Measurements from ENCODE around the gene MBOAT2.

Gene MBOAT2

GRCh38 chr2:9032536-9033255, 29.2 kb upstream of the MBOAT2 start:
- TF ChIP-seq, protein P1, sequence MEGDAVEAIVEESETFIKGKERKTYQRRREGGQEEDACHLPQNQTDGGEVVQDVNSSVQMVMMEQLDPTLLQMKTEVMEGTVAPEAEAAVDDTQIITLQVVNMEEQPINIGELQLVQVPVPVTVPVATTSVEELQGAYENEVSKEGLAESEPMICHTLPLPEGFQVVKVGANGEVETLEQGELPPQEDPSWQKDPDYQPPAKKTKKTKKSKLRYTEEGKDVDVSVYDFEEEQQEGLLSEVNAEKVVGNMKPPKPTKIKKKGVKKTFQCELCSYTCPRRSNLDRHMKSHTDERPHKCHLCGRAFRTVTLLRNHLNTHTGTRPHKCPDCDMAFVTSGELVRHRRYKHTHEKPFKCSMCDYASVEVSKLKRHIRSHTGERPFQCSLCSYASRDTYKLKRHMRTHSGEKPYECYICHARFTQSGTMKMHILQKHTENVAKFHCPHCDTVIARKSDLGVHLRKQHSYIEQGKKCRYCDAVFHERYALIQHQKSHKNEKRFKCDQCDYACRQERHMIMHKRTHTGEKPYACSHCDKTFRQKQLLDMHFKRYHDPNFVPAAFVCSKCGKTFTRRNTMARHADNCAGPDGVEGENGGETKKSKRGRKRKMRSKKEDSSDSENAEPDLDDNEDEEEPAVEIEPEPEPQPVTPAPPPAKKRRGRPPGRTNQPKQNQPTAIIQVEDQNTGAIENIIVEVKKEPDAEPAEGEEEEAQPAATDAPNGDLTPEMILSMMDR (IDR thresholded peaks at IDR 0.05; ENCODE audit: low read depth, low read length): no peak
- TF ChIP-seq EZH2phosphoT487 (IDR thresholded peaks at IDR 0.05; ENCODE audit: low read depth): no peak

GRCh38 chr2:9032121-9032520, 28.6 kb upstream of the MBOAT2 start:
- Histone ChIP-seq H3K27me3 (ENCODE audit: low read depth, low read length) (peaks cover 16% of the 10 kb centered on the region; the same call in 1 of the 2 replicates), H2AFZ (ENCODE audit: low read depth, low read length) (no peak overlapping the region), H3K36me3 (replicated peaks; ENCODE audit: low read depth, low read length) (no peaks in the 10 kb centered on the region), H3K4me1 (ENCODE audit: low read length) (no peaks in the 10 kb centered on the region), H4K20me1 (ENCODE audit: insufficient read depth, low read length) (no peaks in the 10 kb centered on the region), H3K4me2 (ENCODE audit: low read length) (no peak overlapping the region), H3K4me3 (ENCODE audit: low read length) (no peak overlapping the region), H3K27ac (ENCODE audit: low read length) (no peak overlapping the region), H3K9ac (ENCODE audit: low read length) (no peak overlapping the region), H3K79me2 (ENCODE audit: low read length) (no peaks in the 10 kb centered on the region), H3K9me3 (ENCODE audit: insufficient read depth, low read length) (no peaks in the 10 kb centered on the region)
- TF ChIP-seq, protein P1 (IDR thresholded peaks at IDR 0.05; ENCODE audit: low read depth, low read length): no peak
- TF ChIP-seq EZH2phosphoT487 (IDR thresholded peaks at IDR 0.05; ENCODE audit: low read depth): no peak

More at GRCh38 chr2:9032536-9033255, 29.2 kb upstream of the MBOAT2 start:
- H3K4me1 ChIP-seq (ENCODE audit: low read length): no peaks in the 10 kb centered on the region
- H3K9me3 ChIP-seq (ENCODE audit: insufficient read depth, low read length): no peaks in the 10 kb centered on the region
- no peak overlapping the region for H3K4me3 ChIP-seq (ENCODE audit: low read length)
- H4K20me1 ChIP-seq (ENCODE audit: insufficient read depth, low read length): no peaks in the 10 kb centered on the region
- no peaks in the 10 kb centered on the region for H3K36me3 ChIP-seq (replicated peaks; ENCODE audit: low read depth, low read length)
- H3K27ac ChIP-seq (ENCODE audit: low read length): no peak overlapping the region
- no peaks in the 10 kb centered on the region for H3K79me2 ChIP-seq (ENCODE audit: low read length)
- peaks cover 16% of the 10 kb centered on the region; the same call in 1 of the 2 replicates for H3K27me3 ChIP-seq (ENCODE audit: low read depth, low read length)
- no peak overlapping the region for H2AFZ ChIP-seq (ENCODE audit: low read depth, low read length)
- H3K9ac ChIP-seq (ENCODE audit: low read length): no peak overlapping the region
- H3K4me2 ChIP-seq (ENCODE audit: low read length): no peak overlapping the region

DNA sequence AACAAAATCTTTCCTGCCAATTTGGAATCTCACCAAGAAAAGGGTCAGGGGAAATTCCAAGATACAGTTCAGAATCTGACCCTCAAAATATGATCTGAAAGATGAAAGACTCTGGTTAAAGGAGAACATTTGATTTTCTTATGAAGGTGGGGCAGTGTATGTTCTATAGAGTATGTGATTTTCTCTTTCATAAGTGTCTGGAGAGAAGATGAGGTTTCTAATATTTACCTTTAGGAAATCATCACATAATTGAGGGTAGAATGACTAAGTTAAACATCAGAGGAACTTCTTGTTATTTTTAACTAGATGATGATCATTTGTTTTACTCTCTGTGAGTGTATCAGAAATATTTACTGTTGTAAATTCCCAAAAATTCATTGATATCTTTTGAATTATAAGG, 27.8 kb upstream of the MBOAT2 start:
- no peaks in the 10 kb centered on the region for H3K9me3 ChIP-seq (ENCODE audit: insufficient read depth, low read length)
- no peaks in the 10 kb centered on the region for H4K20me1 ChIP-seq (ENCODE audit: insufficient read depth, low read length)
- H3K27ac ChIP-seq (ENCODE audit: low read length): no peak overlapping the region
- no peak overlapping the region for H2AFZ ChIP-seq (ENCODE audit: low read depth, low read length)
- no peaks in the 10 kb centered on the region for H3K79me2 ChIP-seq (ENCODE audit: low read length)
- TF ChIP-seq EZH2phosphoT487 (IDR thresholded peaks at IDR 0.05; ENCODE audit: low read depth): no peak
- no peaks in the 10 kb centered on the region for H3K36me3 ChIP-seq (replicated peaks; ENCODE audit: low read depth, low read length)
- H3K4me3 ChIP-seq (ENCODE audit: low read length): no peak overlapping the region
- no peaks in the 10 kb centered on the region for H3K4me1 ChIP-seq (ENCODE audit: low read length)
- no peak overlapping the region for H3K9ac ChIP-seq (ENCODE audit: low read length)
- H3K4me2 ChIP-seq (ENCODE audit: low read length): no peak overlapping the region
- peaks cover 16% of the 10 kb centered on the region; the same call in 1 of the 2 replicates for H3K27me3 ChIP-seq (ENCODE audit: low read depth, low read length)

DNA sequence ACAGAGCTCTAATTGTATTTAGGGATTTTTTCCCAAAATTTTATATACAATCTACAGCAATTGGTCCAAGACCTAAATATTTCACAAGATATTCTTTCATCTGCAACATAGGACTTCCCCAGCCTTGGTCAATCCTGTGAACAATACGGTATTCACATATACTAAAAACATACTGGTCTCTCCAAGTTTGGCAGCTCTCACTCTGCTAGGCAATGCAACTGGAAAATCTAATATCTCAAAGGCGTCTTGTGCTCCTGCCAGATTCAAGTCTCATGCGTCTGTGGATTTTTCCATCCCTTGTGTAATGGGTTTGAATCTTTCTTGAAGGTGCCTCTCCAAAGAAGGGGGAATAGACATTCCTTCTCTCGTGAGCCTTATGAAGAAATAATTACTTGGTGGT, 27.4 kb upstream of the MBOAT2 start:
- Histone ChIP-seq H3K9ac (ENCODE audit: low read length) (no peak overlapping the region), H3K36me3 (replicated peaks; ENCODE audit: low read depth, low read length) (no peaks in the 10 kb centered on the region), H3K79me2 (ENCODE audit: low read length) (no peaks in the 10 kb centered on the region), H3K27ac (ENCODE audit: low read length) (no peak overlapping the region), H3K9me3 (ENCODE audit: insufficient read depth, low read length) (no peaks in the 10 kb centered on the region), H2AFZ (ENCODE audit: low read depth, low read length) (no peak overlapping the region), H3K4me3 (ENCODE audit: low read length) (no peak overlapping the region), H3K27me3 (ENCODE audit: low read depth, low read length) (peaks cover 16% of the 10 kb centered on the region; the same call in 1 of the 2 replicates), H3K4me2 (ENCODE audit: low read length) (no peak overlapping the region), H3K4me1 (ENCODE audit: low read length) (no peaks in the 10 kb centered on the region), H4K20me1 (ENCODE audit: insufficient read depth, low read length) (no peaks in the 10 kb centered on the region)
- no peak for TF ChIP-seq EZH2phosphoT487 (IDR thresholded peaks at IDR 0.05; ENCODE audit: low read depth)
- TF ChIP-seq, protein P1 (IDR thresholded peaks at IDR 0.05; ENCODE audit: low read depth, low read length): no peak

All from OCI-LY3 (cell line).